Iris pigment epithelial cell (primary cell): ENCODE results near the gene ANKHD1.
"Not testable (repeated sequence)": the region's sequence is repeated elsewhere in the genome, so short reads cannot be mapped to it uniquely, and the experiment has no call there.

Experiments
- DNase-seq: peaks from one replicate; pipeline ENCODE4 v3.0.0-alpha.2; 2011; ENCODE audit warnings: low read depth

Gene ANKHD1

DNA sequence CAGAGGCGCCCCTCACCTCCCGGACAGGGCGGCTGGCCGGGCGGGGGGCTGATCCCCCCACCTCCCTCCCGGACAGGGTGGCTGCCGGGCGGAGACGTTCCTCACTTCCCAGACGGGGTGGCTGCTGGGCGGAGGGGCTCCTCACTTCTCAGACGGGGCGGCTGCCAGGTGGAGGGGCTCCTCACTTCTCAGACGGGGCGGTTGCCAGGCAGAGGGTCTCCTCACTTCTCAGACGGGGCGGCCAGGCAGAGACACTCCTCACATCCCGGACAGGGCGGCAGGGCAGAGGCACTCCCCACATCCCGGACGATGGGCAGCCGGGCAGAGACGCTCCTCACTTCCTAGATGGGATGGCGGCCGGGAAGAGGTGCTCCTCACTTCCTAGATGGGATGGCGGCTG lies 26.1 kb downstream of the ANKHD1 start:
- DNase-seq: not testable (repeated sequence)

DNA sequence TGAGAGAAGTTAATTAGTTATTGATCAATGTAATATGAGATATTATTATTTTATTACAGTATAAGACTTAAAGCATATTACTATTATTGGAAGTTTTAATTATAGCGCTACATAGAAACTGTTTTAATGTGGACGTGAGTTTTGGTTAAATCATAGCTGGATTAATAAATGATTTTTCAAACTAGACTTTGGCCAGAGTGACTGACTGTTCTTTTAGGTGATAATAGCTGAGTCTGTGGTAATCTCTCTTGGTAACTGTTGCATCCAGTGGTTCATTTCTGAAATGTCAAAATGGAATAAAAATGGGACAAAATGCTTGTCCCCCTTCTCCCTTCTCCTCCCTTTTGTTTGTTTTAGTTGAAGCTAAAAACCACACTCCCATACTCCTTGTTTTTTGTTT lies 28.1 kb downstream of the ANKHD1 start:
- DNase-seq: no peak

DNA sequence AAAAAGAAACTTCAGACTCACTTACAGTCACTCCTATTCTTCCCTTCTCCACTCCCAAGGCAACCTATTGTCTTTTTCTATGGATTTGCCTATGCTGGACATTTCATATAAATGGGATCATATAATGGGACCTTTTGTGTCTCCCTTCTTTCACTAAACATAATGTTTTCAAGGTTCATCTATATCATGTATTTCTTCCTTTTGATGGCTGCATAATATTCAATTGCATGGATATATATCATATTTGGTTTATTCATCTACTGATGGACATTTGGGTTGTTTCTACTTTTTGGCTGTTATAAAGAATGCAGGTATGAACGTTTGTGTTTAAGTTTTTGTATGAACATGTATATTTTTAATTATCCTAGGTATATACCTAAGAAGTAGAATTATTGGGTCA lies 30.6 kb downstream of the ANKHD1 start:
- no peak for DNase-seq

DNA sequence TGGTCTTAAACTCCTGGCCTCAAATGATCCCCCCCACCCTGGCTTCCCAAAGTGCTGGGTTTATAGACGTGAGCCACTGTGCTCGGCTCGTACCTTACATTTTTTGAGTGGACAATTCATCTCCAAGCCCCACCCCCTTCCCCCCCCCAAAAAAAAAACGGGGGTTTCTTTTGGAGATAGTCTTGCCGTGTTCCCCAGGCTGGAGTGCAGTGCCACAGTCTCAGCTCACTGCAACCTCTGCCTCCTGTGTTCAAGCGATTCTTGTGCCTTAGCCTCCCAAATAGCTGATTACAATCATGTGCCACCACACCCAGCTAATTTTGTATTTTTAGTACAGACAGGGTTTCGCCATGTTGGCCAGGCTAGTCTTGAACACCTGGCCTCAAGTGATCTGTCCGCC lies 31.3 kb downstream of the ANKHD1 start:
- DNase-seq: no peak

DNA sequence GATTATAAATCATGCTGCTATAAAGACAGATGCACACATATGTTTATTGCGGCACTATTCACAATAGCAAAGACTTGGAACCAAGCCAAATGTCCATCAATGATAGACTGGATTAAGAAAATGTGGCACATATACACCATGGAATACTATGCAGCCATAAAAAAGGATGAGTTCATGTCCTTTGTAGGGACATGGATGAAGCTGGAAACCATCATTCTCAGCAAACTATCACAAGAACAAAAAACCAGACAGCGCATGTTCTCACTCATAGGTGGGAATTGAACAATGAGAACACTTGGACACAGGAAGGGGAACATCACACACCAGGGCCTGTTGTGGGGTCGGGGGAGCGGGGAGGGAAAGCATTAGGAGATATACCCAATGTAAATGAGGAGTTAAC lies 55.7 kb downstream of the ANKHD1 start:
- DNase-seq: not testable (repeated sequence)

DNA sequence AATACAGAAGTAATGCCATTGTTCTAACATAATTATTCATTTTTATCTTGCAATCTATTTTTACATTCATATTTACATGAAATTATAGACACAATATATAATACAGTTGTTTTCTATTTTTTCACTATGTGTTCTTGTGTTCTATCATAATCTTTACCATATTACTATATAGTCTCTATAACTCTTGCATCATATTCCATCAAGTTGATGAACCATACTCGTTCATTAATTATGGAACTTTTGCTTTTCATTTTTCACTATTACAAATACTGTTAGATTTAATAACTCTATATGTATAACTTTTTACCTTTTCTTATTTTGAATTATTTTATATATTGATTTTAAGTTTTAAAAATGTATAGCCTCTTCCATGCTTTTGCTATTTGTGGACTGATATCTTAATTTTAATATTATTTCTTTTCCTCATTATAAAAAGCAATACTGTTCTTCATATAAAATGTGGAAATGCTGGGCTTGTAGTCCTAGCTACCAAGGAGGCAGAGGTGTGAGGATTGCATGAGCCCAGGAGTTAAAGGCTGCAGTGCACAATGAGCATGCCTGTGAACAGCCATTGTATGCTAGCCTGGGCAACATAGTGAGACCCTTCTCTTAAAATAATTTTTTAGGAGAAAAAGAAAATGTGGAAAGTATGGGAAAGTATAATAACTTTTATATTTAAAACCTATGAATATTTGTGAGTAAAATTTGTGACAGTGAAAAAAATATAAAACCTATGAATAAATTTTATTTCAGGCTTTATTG lies 65.5 kb downstream of the ANKHD1 start:
- DNase-seq: no peak

DNA sequence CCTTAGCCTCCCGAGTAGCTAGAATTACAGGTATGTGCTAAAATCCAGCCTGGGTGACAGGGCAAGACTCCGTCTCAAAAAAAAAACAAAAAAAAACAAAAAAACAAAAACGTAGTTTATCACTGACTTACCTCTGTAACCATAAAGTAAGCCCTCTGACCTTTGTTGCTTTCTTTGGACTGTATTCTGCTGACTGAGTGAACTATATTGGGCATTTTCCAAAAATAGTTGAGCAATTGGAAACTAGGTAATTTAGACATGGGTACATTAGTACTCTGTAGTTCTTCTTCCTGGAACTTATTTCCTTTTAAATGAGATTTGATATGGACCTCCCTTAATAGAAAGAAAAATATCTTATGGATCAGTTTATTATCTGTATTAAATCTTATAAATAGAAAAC lies 66.6 kb downstream of the ANKHD1 start:
- DNase-seq: peak; percentile 24

DNA sequence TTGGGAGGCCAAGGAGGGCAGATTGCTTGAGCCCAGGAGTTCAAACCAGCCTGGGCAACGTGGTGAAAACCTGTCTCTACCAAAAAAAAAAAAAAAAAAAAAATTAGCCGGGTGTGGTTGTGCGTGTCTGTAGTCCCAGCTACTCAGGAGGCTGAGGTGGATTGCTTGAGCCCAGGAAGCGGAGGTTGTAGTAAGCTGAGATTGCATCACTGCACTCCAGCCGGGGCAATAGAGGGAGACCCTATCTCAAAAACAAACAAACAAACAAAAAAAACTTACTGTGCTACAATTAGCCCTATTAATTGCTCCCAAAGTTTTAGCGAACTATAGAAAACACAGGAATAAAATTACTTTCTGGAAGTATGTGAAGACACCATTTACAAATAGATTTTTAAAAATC lies 67.6 kb downstream of the ANKHD1 start:
- DNase-seq: no peak

DNA sequence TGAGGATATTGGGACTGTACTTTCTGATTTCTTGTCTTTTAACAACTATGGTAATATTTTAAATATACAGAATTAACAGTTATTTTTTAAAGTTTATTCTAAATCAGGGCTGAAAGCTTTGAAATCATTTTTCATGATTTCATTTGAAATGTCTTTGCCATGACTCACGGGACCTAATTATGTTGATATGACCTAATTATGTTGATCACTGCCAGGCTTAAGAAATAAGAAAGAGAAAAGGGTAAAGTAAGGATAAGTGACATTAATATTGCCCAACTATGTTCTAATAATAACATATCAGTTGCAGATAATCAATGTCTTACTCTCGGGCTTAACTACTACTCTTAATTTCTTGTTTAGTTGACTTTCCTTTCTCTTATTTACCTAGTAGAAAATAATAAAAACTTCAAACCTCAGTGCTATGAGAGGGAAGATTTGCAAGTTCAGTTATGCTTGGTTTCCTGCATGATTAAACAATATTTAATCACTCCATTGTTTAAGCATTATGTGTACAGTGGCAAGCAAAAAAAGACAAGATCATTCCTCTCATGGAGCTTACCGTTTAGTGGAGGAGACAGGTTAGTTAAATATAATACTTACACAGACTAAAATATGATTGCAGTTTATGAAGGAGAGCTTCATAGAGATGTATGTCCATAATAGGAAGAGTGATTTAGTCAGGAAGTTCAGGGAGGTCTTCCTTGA lies 78.8 kb downstream of the ANKHD1 start:
- peak; percentile 18 for DNase-seq

DNA sequence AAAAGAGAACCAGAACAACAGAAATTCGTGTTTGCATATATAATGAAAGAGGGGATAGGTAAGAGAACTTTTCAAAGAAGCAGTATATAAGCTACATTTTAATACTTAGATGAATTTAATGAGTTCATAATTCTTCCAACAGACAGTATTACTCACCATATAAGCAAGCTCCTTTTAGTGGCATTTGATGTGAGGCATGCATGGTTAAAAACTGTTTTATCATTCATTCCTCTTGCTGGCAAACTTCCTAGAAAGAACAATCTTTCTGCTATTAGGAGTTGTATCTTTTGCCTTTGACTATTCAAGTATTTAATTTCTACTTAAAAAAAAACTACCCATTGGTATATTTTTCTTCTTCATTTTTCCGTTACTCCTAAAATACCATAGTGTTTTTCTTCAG lies 80.1 kb downstream of the ANKHD1 start:
- DNase-seq: peak; percentile 78

DNA sequence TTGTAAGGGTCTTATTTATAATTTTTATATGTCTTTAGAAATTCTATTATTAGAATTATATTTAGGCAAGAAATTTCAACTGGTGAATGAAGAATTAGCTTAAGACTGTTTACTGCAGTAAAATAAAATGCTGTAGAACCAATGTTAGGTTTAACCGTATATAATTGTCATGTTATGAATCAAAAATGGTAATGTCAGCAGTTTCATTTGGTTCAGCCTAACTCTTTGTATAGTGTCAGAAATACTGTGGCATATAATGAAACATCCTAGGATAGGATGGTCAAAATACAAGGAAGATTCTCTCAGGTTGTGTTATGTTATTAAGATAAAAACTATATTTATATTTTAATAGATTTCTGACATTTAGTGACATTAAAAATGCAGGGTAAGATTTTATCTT lies 81.4 kb downstream of the ANKHD1 start:
- DNase-seq: no peak

DNA sequence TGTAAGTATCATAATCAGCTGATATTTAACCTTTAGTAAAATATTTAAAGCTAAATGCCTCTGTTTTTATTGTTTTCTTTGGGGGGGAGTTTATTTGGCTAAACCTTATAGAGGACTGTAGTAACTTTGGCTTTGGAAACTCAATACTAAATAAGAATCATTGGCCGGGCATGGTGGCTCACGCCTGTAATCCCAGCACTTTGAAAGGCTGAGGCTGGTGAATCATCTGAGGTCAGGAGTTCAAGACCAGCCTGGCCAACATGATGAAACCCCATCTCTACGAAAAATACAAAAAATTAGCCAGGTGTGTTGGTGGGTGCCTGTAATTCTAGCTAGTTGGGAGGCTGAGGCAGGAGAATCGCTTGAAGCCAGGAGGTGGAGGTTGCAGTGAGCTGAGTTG lies 86.5 kb downstream of the ANKHD1 start:
- DNase-seq: peak; percentile 61

DNA sequence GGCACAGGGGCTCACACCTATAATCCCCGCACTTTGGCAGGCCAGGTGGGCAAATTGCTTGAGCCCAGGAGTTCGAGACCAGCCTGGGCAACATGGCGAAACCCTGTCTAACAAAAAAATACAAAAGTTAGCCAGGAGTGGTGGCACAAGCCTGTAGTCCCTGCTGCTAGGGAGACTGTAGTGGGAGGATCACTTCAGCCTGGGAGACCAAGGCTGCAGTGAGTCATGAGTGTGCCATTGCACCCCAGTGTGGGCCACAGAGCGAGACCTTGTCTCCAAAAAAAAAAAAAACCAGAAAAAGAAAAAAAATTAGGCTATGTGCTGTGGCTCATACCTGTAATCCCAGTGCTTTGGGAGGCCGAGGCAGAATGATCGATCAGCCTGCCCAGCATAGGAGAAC lies 87.3 kb downstream of the ANKHD1 start:
- peak; percentile 2 for DNase-seq

DNA sequence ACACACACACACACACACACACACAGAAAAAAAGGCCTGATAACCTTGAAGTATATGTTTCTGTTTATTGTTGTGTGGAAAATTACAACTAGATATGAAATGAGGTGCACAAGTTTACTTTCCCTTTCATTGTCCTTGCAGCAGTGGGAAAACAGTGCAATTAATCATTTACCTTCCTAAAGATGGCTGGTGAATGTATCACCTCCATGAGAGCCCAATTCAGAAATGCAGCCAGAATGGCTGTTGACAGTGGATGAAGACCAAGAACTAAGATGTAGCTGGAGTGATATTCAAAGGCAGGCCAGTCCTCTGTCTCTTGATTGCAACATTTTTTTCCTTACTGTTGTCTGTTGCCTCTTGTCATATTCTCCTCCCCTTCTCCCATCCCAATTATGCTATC lies 96.3 kb downstream of the ANKHD1 start:
- DNase-seq: peak; percentile 5

DNA sequence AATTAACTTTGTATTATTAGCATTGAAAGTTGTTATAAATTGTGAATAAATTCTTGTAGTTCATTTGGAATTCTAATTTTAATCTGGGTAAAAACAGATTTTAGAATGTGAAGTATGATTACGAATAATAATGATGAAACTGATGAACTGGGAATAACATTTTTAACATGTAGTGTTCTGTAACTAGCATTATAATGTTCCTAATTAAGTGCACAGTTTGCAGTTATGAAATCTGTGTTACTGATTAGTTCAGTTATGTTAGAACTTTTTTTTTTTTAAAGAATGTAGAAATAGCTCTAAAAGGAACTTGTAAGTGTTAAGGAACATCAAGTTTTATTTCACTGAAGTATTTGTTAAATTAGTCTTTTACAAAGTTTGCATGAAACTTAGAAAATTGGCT lies 97.0 kb downstream of the ANKHD1 start:
- no peak for DNase-seq

DNA sequence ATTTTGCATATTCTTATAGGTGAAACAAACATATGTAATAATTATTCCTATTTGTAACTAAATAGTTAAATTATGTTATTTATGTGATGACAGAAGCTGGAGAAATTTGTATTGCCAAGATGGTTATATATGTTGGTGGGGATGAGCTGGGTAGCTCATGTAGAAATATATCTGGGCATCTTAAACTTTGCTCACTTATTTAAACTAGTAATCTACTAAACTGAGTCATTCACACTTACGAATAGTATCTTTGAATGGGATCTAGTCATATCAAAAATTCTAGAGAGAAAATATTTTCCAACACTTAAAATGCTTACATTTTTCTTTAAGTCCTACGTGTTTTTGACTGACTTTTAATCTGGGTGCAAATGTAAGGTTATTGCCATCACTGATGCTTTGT lies 101.2 kb downstream of the ANKHD1 start:
- no peak for DNase-seq

DNA sequence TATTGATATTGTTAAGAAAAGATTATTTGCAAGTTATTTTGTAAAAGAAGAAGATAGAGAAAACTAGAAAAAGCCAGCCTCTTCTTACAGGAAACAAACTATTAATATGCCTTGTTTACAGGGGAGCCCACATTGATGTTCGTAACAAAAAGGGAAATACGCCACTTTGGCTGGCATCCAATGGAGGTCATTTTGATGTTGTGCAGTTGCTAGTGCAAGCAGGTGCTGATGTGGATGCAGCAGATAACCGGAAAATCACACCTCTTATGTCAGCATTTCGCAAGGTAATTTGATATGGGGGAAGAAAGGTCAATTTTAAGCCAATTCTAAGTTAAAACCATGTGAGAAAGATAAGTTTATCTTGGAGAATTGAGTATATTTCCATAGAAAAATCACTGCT lies 108.3 kb downstream of the ANKHD1 start:
- DNase-seq: no peak

DNA sequence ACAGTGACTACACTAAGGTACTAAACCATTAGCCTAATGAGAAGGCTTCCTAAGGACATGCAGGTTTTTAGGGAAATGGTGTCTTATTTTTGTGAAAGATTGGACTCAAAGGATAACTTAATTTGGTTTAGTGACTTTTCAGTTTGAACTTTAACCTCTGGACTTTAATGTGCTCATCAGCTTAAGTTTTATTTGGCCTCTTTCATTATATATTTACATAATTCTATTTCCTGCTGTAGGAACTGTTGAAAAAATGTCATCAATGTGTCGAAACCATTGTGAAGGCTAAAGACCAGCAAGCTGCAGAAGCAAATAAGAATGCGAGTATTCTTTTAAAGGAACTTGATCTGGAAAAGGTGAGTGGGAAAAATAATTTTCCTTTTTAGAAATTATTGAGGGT lies 111.5 kb downstream of the ANKHD1 start:
- no peak for DNase-seq

DNA sequence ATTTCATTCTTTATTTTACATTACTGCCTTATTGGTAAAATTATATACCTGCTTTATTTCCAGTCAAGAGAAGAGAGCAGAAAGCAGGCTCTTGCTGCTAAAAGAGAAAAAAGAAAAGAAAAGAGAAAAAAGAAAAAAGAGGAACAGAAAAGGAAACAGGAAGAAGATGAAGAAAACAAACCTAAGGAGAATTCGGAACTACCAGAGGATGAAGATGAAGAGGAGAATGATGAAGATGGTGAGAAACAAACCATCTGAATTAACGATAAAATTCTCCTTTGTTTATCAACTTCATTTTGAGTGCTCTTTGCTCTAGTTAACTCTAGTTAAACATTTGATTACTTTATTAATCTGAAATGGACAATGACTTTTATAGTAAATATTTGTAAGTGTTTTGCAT lies 122.4 kb downstream of the ANKHD1 start:
- no peak for DNase-seq

DNA sequence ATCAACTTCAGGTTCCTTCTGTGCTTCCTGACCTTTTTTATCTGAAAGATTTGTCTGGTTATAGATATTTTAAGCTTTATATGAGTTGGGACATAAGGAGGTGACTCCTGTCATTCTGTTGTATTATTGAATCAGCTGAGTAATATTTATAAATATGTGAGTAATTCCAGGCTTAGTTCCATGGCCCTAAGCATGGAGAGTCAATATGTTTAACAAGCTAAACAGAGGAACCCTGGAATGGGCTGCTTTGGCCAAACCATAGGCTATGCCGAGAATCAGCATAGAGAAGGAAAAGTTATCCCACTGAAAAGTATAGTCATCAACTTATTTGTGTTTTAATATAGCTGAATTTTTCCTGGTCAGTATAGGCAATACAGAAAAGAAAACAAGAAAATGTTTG lies 138.6 kb downstream of the ANKHD1 start:
- no peak for DNase-seq

DNA sequence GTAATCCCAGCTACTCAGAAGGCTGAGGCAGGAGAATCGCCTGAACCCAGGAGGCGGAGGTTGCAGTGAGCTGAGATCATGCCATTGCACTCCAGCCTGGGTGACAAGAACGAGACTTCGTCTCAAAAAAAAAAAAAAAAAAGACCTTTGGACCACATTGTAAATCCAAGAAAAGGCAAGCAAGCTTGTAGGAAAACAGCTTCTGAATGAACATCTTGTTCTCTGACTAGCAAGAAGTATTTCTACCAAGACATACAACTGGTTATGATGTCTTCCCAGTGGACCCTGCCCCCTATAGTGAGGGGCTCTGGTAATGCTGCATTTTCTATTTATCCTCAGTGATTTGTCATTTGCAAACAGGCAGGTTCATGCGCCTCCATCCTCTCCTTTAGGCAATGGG lies 141.3 kb downstream of the ANKHD1 start:
- no peak for DNase-seq

DNA sequence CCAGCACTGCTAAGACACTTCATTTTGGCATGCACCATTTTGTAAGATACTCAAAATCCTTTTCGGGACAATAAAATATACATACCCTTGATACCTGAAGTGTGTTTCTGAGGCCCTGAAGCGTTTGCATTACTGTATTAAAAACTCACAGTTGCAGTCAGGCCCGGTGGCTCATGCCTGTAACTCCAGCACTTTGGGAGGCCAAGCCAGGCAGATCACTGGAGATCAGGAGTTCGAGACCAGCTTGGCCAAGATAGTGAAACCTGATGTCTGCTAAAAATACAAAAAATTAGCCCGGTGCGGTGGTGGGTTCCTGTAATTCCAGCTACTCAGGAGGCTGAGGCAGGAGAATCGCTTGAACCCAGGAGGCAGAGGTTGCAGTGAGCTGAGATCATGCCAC lies 143.4 kb downstream of the ANKHD1 start:
- no peak for DNase-seq

DNA sequence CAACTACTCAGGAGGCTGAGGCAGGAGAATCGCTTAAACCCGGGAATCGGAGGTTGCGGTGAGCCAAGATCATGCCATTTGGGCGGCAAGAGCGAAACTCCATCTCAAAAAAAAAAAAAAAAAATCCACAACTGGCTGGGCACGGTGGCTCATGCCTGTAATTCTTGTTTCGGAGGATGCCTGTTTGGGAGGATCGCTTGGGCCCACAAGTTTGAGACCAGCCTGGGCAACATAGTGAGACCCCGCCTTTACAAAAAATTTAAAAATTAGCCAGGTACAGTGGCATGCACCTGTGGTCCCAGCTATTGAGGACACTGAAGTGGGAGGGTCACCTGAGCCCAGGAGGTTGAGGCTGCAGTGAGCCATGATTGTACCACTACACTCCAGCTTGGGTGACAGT lies 144.0 kb downstream of the ANKHD1 start:
- DNase-seq: no peak
